Sigmoid colon (tissue), 4 donors: ENCODE results near the gene CPXM2.

Experiments used
- CTCF ChIP-seq, 4 experiments: fragments of 450-650 bp in 3 of 4; fragments of 200-600 bp in 1 of 4; IDR thresholded peaks; one replicate each; pipeline ENCODE4 v1.5.1; 2016 to 2019; ENCODE audit warnings: antibody characterized with exemption in 4 of 4, mild to moderate bottlenecking in 3 of 4, moderate library complexity in 2 of 4
- EP300 ChIP-seq, 4 donors: sonication (generic); formaldehyde crosslinking; IDR thresholded peaks; one replicate each; pipeline ENCODE4 v1.6.1; 2017; ENCODE audit warnings: antibody characterized with exemption in 4 of 4
- POLR2A ChIP-seq, 2 donors: fragments of 450-650 bp; IDR thresholded peaks; one replicate each; pipeline ENCODE4 v1.6.1; 2016; ENCODE audit warnings: antibody characterized with exemption in 2 of 2, mild to moderate bottlenecking in 2 of 2, moderate library complexity in 2 of 2

DNA sequence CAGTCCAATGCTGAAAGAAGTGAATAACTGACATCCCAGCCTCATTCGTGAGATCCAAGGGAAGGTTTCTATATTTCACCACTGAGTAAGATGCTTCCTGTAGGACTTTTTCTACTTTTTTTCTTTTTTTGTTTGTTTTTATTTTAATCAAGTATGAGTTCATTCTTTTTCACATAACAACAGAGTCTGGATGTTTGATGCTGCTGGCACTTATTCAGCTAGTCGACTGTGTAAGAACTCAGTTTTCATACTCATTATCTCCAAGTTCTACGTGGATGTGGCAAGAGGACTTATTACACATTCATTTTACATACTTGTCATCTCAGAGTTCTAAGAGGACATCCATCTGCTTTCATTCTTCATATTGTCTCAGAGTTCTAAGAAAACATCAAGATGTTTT is 86.9 kb downstream of the CPXM2 start:
- no peak for TF ChIP-seq CTCF (IDR thresholded peaks at IDR 0.05)
- TF ChIP-seq POLR2A (IDR thresholded peaks at IDR 0.05) = no peak
- no peak for TF ChIP-seq EP300 (IDR thresholded peaks at IDR 0.05)
